Suprapubic skin (tissue), 4 donors: ENCODE results near the gene GMEB2.

ENCODE experiments used
- EP300 ChIP-seq: sonication (generic); formaldehyde crosslinking; IDR thresholded peaks from one replicate; pipeline ENCODE4 v1.6.1; 2017; ENCODE audit warnings: antibody characterized with exemption
- POLR2A ChIP-seq, 2 donors: fragments of 450-650 bp; IDR thresholded peaks; one replicate each; pipeline ENCODE4 v1.6.1; 2017; ENCODE audit warnings: antibody characterized with exemption in 2 of 2, mild to moderate bottlenecking in 2 of 2, moderate library complexity in 2 of 2
- POLR2AphosphoS5 ChIP-seq, 3 donors: sonication (generic); formaldehyde crosslinking; IDR thresholded peaks; one replicate each; pipeline ENCODE4 v1.6.1; 2017; ENCODE audit warnings: antibody characterized with exemption in 3 of 3
- TF ChIP-seq, protein P1 (sequence below), 2 donors: fragments of 200-600 bp in 1 of 2; fragments of 450-650 bp in 1 of 2; sonication (generic) in 1 of 2; IDR thresholded peaks; one replicate each; pipeline ENCODE4 v1.5.1; 2016 to 2019; ENCODE audit warnings: antibody characterized with exemption in 2 of 2, mild to moderate bottlenecking in 1 of 2, moderate library complexity in 1 of 2

DNA sequence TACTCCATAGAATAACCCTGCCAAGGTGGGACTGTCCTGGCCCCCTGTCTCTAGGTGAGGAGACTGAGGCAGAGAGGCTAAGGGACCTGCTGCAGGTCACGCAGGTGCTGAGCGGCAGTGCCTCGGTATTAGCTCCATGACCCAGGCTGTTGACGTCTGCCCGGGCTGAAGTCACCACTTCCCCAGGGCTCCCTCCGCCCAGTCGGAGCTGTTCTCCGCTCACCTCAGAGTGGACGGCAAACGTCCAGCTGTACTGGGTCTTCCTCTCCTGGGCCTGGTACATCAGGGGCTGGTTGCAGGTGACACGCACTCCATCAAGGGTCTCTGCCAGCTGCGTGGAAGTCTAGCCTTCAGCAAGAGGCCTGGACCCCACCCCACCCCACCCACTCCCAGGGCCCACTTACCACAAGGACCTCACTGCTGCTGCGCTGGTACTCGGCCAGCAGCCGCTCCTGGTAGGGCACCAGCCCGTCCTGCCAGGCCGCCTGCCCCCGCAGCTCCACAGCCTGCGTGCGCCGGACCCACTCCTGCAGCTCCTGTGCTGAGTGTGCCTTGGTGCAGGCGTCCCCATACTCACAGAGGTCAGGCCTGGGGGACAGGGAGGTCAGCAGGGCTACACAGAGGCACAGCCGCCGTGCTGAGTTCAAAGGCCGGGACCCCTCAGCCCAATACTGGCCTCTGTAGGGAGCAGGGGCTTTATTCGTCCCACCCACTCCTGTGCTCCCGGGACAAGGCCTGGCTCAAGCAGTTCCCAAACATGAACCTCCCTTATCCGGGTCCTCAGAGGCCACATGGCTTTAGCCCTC is 56.4 kb downstream of the GMEB2 start:
- TF ChIP-seq, protein P1, sequence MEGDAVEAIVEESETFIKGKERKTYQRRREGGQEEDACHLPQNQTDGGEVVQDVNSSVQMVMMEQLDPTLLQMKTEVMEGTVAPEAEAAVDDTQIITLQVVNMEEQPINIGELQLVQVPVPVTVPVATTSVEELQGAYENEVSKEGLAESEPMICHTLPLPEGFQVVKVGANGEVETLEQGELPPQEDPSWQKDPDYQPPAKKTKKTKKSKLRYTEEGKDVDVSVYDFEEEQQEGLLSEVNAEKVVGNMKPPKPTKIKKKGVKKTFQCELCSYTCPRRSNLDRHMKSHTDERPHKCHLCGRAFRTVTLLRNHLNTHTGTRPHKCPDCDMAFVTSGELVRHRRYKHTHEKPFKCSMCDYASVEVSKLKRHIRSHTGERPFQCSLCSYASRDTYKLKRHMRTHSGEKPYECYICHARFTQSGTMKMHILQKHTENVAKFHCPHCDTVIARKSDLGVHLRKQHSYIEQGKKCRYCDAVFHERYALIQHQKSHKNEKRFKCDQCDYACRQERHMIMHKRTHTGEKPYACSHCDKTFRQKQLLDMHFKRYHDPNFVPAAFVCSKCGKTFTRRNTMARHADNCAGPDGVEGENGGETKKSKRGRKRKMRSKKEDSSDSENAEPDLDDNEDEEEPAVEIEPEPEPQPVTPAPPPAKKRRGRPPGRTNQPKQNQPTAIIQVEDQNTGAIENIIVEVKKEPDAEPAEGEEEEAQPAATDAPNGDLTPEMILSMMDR (IDR thresholded peaks at IDR 0.05), result no peak
- TF ChIP-seq EP300, result no peak
- TF ChIP-seq POLR2A (IDR thresholded peaks at IDR 0.05), result no peak
- no peak for TF ChIP-seq POLR2AphosphoS5 (IDR thresholded peaks at IDR 0.05)
